H1 (cell line): Measurements from ENCODE around the gene SPATS2L. TPM values are rescaled to one million over a fixed set of nuclear protein-coding genes. Genes with fewer than 3 reads are reported as not detected.

ENCODE experiments used
- CTCF ChIA-PET: fragments of 300-600 bp; sonication (Branson Sonifier 250); formaldehyde crosslinking; loops from one replicate; lab custom pipeline; 2021; ENCODE audit not compliant: partially characterized antibody; lab: Charles Lee
- POLR2A ChIA-PET: fragments of 300-600 bp; sonication (Branson Sonifier 250); formaldehyde crosslinking; loops from one replicate; lab custom pipeline; 2021; ENCODE audit warnings: inconsistent platforms; ENCODE audit not compliant: partially characterized antibody; lab: Charles Lee
- DNase-seq, 2 experiments: peaks; one replicate each; pipeline versions ENCODE4 v3.0.0 to v3.0.0-alpha.2; 2010 to 2022; ENCODE audit warnings: low spot score in 2 of 2, low read depth in 1 of 2, mixed read lengths in 1 of 2
- FAIRE-seq: peaks from 2 replicates; lab custom pipeline; 2011; peaks lifted over from hg19 to GRCh38; lab: Jason Lieb, UNC
- H2AFZ ChIP-seq: 2 replicates; pipeline ENCODE4 v1.8.1; 2012; ENCODE audit warnings: low read length, inconsistent platforms
- H2AK5ac ChIP-seq: 2 replicates; pipeline ENCODE4 v1.6.1; 2013; ENCODE audit warnings: low read depth, low read length
- H2BK120ac ChIP-seq: replicated peaks from 2 replicates; pipeline ENCODE3; 2013; ENCODE audit warnings: low read depth, low read length, inconsistent platforms
- H2BK12ac ChIP-seq: 2 replicates; pipeline ENCODE4 v1.6.1; 2013; ENCODE audit warnings: low read depth, low read length
- H2BK15ac ChIP-seq: 2 replicates; pipeline ENCODE4 v1.6.1; 2013; ENCODE audit warnings: low read length
- H2BK20ac ChIP-seq: 2 replicates; pipeline ENCODE4 v1.6.1; 2013; ENCODE audit warnings: low read length
- H2BK5ac ChIP-seq: 2 replicates; pipeline ENCODE4 v1.6.1; 2013; ENCODE audit warnings: low read depth, low read length
- H3K14ac ChIP-seq: 2 replicates; pipeline ENCODE4 v1.6.1; 2013; ENCODE audit warnings: inconsistent platforms; ENCODE audit not compliant: insufficient read length
- H3K18ac ChIP-seq: 2 replicates; pipeline ENCODE4 v1.6.1; 2013; ENCODE audit warnings: low read length; ENCODE audit errors: extremely low read depth
- H3K23ac ChIP-seq: 2 replicates; pipeline ENCODE4 v1.6.1; 2013; ENCODE audit warnings: inconsistent platforms; ENCODE audit not compliant: insufficient read length
- H3K23me2 ChIP-seq: 2 replicates; pipeline ENCODE4 v1.6.1; 2013; ENCODE audit warnings: low read depth, low read length
- H3K27ac ChIP-seq: 2 replicates; pipeline ENCODE4 v1.6.1; 2011; ENCODE audit warnings: low read depth, low read length, inconsistent platforms
- H3K27me3 ChIP-seq, 4 experiments: replicated peaks in 1 of 4; 1 replicate in 1 of 4; 2 replicates in 3 of 4; pipeline versions ENCODE4 v1.6.1 to v1.8.1; 2011 to 2013; ENCODE audit warnings: low read length in 3 of 4, mild to moderate bottlenecking in 3 of 4, inconsistent platforms in 2 of 4, mixed read lengths in 2 of 4, moderate library complexity in 1 of 4; ENCODE audit not compliant: control insufficient read depth in 3 of 4, insufficient read depth in 3 of 4; ENCODE audit errors: extremely low read depth in 1 of 4
- H3K36me3 ChIP-seq, 4 experiments: 2 replicates each; pipeline versions ENCODE4 v1.6.1 to v1.8.1; 2011 to 2013; ENCODE audit warnings: mild to moderate bottlenecking in 4 of 4, low read length in 3 of 4, moderate library complexity in 2 of 4, control low read depth in 1 of 4, inconsistent platforms in 1 of 4; ENCODE audit not compliant: insufficient read depth in 4 of 4, control insufficient read depth in 2 of 4
- H3K4ac ChIP-seq: replicated peaks from 2 replicates; pipeline ENCODE3; 2013; ENCODE audit warnings: low read length, low read depth, mixed read lengths, inconsistent platforms; ENCODE audit not compliant: insufficient read length
- H3K4me1 ChIP-seq, 4 experiments: replicated peaks in 1 of 4; 1 replicate in 1 of 4; 2 replicates in 3 of 4; pipeline versions ENCODE4 v1.6.1 to v1.8.1; 2011 to 2013; ENCODE audit warnings: low read length in 3 of 4, inconsistent platforms in 2 of 4, mixed read lengths in 1 of 4; ENCODE audit not compliant: insufficient read depth in 4 of 4, control insufficient read depth in 3 of 4
- H3K4me2 ChIP-seq, 2 experiments: 2 replicates each; pipeline versions ENCODE4 v1.6.1 to v1.8.1; 2011 to 2013; ENCODE audit warnings: low read depth in 2 of 2, low read length in 2 of 2, control low read depth in 1 of 2, inconsistent platforms in 1 of 2, mild to moderate bottlenecking in 1 of 2; ENCODE audit not compliant: insufficient read depth in 1 of 2
- H3K4me3 ChIP-seq, 4 experiments: fragments of 200-600, 300-600 bp in 1 of 4; sonication (generic), shearing (Covaris generic), sonication (Bioruptor Twin) in 1 of 4; 2 replicates each; pipeline versions ENCODE4 v1.5.1 to v1.8.1; 2011 to 2016; ENCODE audit warnings: low read length in 4 of 4, low read depth in 3 of 4, control low read depth in 2 of 4, inconsistent platforms in 2 of 4, mild to moderate bottlenecking in 2 of 4, mixed read lengths in 1 of 4, moderate library complexity in 1 of 4; ENCODE audit not compliant: insufficient read depth in 2 of 4; ENCODE audit errors: extremely low read depth in 1 of 4
- H3K56ac ChIP-seq: replicated peaks from 2 replicates; pipeline ENCODE3; 2013; ENCODE audit warnings: low read depth, mild to moderate bottlenecking, mixed read lengths, low read length, inconsistent platforms; ENCODE audit not compliant: insufficient read length
- H3K79me1 ChIP-seq: 2 replicates; pipeline ENCODE4 v1.6.1; 2013; ENCODE audit warnings: low read depth, low read length, control low read depth
- H3K79me2 ChIP-seq, 2 experiments: 2 replicates each; pipeline versions ENCODE4 v1.6.1 to v1.8.1; 2012 to 2013; ENCODE audit warnings: low read length in 2 of 2, mild to moderate bottlenecking in 2 of 2, inconsistent platforms in 1 of 2; ENCODE audit not compliant: insufficient read depth in 2 of 2, control insufficient read depth in 1 of 2
- H3K9ac ChIP-seq, 4 experiments: replicated peaks in 1 of 4; 1 replicate in 1 of 4; 2 replicates in 3 of 4; pipeline versions ENCODE4 v1.6.1 to v1.8.1; 2011 to 2013; ENCODE audit warnings: low read depth in 3 of 4, low read length in 3 of 4, control low read depth in 2 of 4, mild to moderate bottlenecking in 2 of 4, moderate library complexity in 2 of 4, inconsistent platforms in 1 of 4; ENCODE audit errors: extremely low read depth in 1 of 4
- H3K9me3 ChIP-seq, 2 experiments: 2 replicates each; pipeline versions ENCODE4 v1.6.1 to v1.8.1; 2012 to 2013; ENCODE audit warnings: mild to moderate bottlenecking in 2 of 2, moderate library complexity in 2 of 2, control low read depth in 1 of 2, inconsistent platforms in 1 of 2, low read depth in 1 of 2, low read length in 1 of 2, mixed read lengths in 1 of 2; ENCODE audit not compliant: insufficient read depth in 2 of 2
- H4K20me1 ChIP-seq, 2 experiments: replicated peaks in 1 of 2; 2 replicates each; pipeline versions ENCODE3 to v1.8.1; 2011 to 2013; ENCODE audit warnings: inconsistent platforms in 2 of 2, low read length in 2 of 2, mild to moderate bottlenecking in 1 of 2; ENCODE audit not compliant: insufficient read depth in 2 of 2, control insufficient read depth in 1 of 2
- H4K5ac ChIP-seq: 2 replicates; pipeline ENCODE4 v1.6.1; 2013; ENCODE audit warnings: low read length, low read depth, mixed read lengths, inconsistent platforms; ENCODE audit not compliant: insufficient read length
- H4K8ac ChIP-seq: 2 replicates; pipeline ENCODE4 v1.8.0; 2013; ENCODE audit warnings: mild to moderate bottlenecking, moderate library complexity, low read length, inconsistent platforms; ENCODE audit not compliant: insufficient read depth; ENCODE audit errors: extremely low read depth
- H4K91ac ChIP-seq: replicated peaks from 2 replicates; pipeline ENCODE3; 2013; ENCODE audit warnings: low read length, mixed read lengths, inconsistent platforms; ENCODE audit not compliant: insufficient read length
- CHD1 ChIP-seq: IDR thresholded peaks from 2 replicates; pipeline ENCODE4 v1.6.1; 2012; ENCODE audit warnings: low read depth, low read length, improper control_type of control experiment
- CHD2 ChIP-seq: IDR thresholded peaks from 2 replicates; pipeline ENCODE4 v1.6.1; 2012; ENCODE audit warnings: low read length, improper control_type of control experiment
- KDM1A ChIP-seq: fragments of 200-600, 300-600 bp; sonication (generic); IDR thresholded peaks from 2 replicates; pipeline ENCODE4 v1.7.1; 2016; ENCODE audit warnings: mild to moderate bottlenecking, low read length, borderline replicate concordance
- MAFK ChIP-seq: IDR thresholded peaks from 2 replicates; pipeline ENCODE4 v1.6.1; 2012; ENCODE audit warnings: low read depth, mild to moderate bottlenecking, improper control_type of control experiment, low read length
- PHF8 ChIP-seq: fragments of 200-600 bp; sonication (generic); conservative IDR thresholded peaks from 2 replicates; pipeline ENCODE4 v1.7.1; 2012; ENCODE audit warnings: low read depth, mild to moderate bottlenecking, inconsistent platforms, low read length, moderate library complexity
- POLR2A ChIP-seq, 2 experiments: IDR thresholded peaks; 1 replicate in 1 of 2; 2 replicates in 1 of 2; pipeline ENCODE4 v1.6.1; 2011; ENCODE audit warnings: low read depth in 2 of 2, low read length in 2 of 2, mild to moderate bottlenecking in 2 of 2; ENCODE audit errors: control extremely low read depth in 1 of 2
- POU5F1 ChIP-seq: IDR thresholded peaks from 2 replicates; pipeline ENCODE4 v1.6.1; 2011; ENCODE audit warnings: low read depth, mild to moderate bottlenecking, low read length, moderate library complexity
- SP4 ChIP-seq: IDR thresholded peaks from 2 replicates; pipeline ENCODE4 v1.6.1; 2012; ENCODE audit warnings: low read length, inconsistent platforms
- TBP ChIP-seq: IDR thresholded peaks from 2 replicates; pipeline ENCODE4 v1.6.1; 2011; ENCODE audit warnings: low read depth, low read length, improper control_type of control experiment
- YY1 ChIP-seq: IDR thresholded peaks from 2 replicates; pipeline ENCODE4 v1.6.1; 2011; ENCODE audit warnings: low read depth, mild to moderate bottlenecking, low read length
- WGBS, 2 experiments: shearing (Covaris generic) in 1 of 2; methylation state at CpG; one replicate each; pipeline versions ENCODE4 v1.1.6 to v1.1.7; 2013 to 2015; ENCODE audit warnings: low lambda C conversion rate in 2 of 2, mixed read lengths in 2 of 2, inconsistent platforms in 1 of 2, low coverage in 1 of 2, missing lambda C conversion rate in 1 of 2; ENCODE audit not compliant: insufficient replicate concordance in 2 of 2, insufficient coverage in 1 of 2, insufficient read length in 1 of 2; ENCODE audit errors: extremely low coverage in 1 of 2, missing lambda C conversion rate in 1 of 2; 5-methylcytosine and 5-hydroxymethylcytosine counted together
- polyA plus RNA-seq, 7 experiments: library from polyadenylated mRNA; depleted of rRNA in 3 of 7; stranded (reverse) in 5 of 7; unstranded in 2 of 7; fragments of >200 nt in 5 of 7; fragments of 200-250 nt in 2 of 7; gene quantifications; 1 replicate in 5 of 7; 2 replicates in 1 of 7; 4 replicates in 1 of 7; pipeline versions ENCODE4 v1.2.1 to v1.2.3, GENCODE V29; 2011 to 2013; ENCODE audit warnings: missing spikeins in 2 of 7, mixed read lengths in 2 of 7
- total RNA-seq: library from RNA; stranded (reverse); fragmentation: NEBNext Ultra II Directional; extraction: Animal tissue kit (Norgen Biotek cat#: 25700); gene quantifications from 2 replicates; pipeline ENCODE4 v1.2.1, GENCODE V29; 2021

Gene SPATS2L
- total and polyA plus RNA-seq, 2 of the 8 experiments (the other 6 are each of a cell fraction or from before 2014, with no cell fraction given): 67.3 to 189 TPM

- Histone ChIP-seq H3K27me3 (no peaks in the 10 kb centered on the region), H3K14ac (no peak overlapping the region), H2BK20ac (no peak overlapping the region), H3K9me3 (no peaks in the 10 kb centered on the region), H3K4me1 (peaks cover 0 to 5% (median 2%) of the 10 kb centered on the region in 4 experiments; a peak in 2 of 7 replicates), H2AK5ac (no peak overlapping the region), H3K23me2 (no peaks in the 10 kb centered on the region), H3K79me2 (no peaks in the 10 kb centered on the region), H4K20me1 (no peaks in the 10 kb centered on the region), H3K9ac (no peak overlapping the region), H4K8ac (no peak overlapping the region), H3K23ac (no peak overlapping the region), H3K79me1 (no peaks in the 10 kb centered on the region), H2AFZ (no peak overlapping the region), H2BK15ac (no peak overlapping the region), H3K36me3 (peaks cover 19 to 70% (median 48%) of the 10 kb centered on the region in 4 experiments), H3K4me2 (no peak overlapping the region), H3K4ac (no peak overlapping the region), H3K4me3 (no peak overlapping the region), H3K18ac (no peak overlapping the region), H3K56ac (no peak overlapping the region), H2BK12ac (no peak overlapping the region), H4K5ac (no peak overlapping the region), H2BK5ac (no peak overlapping the region), H2BK120ac (no peak overlapping the region), H3K27ac (no peak overlapping the region), H4K91ac (no peak overlapping the region)
- POLR2A ChIA-PET: interaction anchor here (1.4 kb wide), 2 partner anchors 26 to 34 kb away, joined by 4 read pairs; no protein-coding TSS in a partner anchor
- no peak for DNase-seq
- WGBS, 2 experiments: 91% methylated on average over 4 of the region's 4 CpGs; no CpG with 5 or more reads in 1 of the 2 experiments
- no peak for FAIRE-seq
- CTCF ChIA-PET: interaction anchor here (1.2 to 3.3 kb wide), 7 partner anchors 9 to 502 kb away, joined by 3 to 14 read pairs (median 4); no protein-coding TSS in a partner anchor
- TF ChIP-seq SP4 (no peak), CHD1 (no peak), TBP (no peak), MAFK (no peak), KDM1A (no peak), POU5F1 (no peak), POLR2A (IDR thresholded peaks at IDR 0.05; ENCODE audit: control extremely low read depth in 1 of 2, low read depth in 2 of 2, low read length in 2 of 2) (no peak), PHF8 (no peak), YY1 (no peak), CHD2 (no peak)
Observed at GRCh38 chr2:200475795-200476194, 169.3 kb downstream of the SPATS2L start.
